OCI-LY7 (cell line): Measurements from ENCODE around the gene LCN9.

Experiments used
- EZH2phosphoT487 ChIP-seq: fragments of 200-600 bp; sonication (generic); IDR thresholded peaks from 2 replicates; pipeline ENCODE4 v1.6.1; 2018; ENCODE audit warnings: low read depth, borderline replicate concordance, mild to moderate bottlenecking, mixed run types, antibody characterized with exemption, low read length, moderate library complexity, mixed read lengths
- TF ChIP-seq, protein P1 (sequence below): fragments of 200-600 bp; sonication (generic); conservative IDR thresholded peaks from 2 replicates; pipeline ENCODE4 v1.5.1; 2014; ENCODE audit warnings: mild to moderate bottlenecking, antibody characterized with exemption, low read length, moderate library complexity, mixed read lengths

DNA sequence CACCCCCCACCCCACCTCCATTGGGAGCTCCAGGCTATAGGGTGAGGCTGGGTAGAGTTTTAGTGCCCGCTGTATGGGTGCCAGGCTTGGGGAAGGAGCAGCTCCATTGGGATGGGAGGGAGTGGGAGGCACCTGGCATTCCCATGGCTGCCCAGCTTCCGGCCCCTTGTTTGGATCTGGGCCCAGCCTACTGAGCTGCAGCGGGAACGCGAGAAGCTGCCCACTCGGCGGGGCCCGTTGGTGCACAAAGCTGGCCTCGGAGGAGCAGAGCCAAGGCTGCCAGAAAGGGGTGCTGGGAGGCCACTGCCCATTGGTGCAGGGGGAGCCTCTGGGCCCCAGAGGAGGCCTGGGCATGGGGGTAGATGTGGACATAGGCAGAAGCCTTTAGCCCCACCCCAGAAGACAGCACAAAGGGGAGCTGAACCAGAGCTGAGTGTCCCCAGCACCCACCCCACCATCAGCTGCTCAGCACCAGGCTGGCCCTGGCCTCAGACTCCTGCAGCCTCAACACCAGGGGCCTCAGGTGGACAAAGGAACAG, 4.4 kb downstream of the LCN9 start:
- TF ChIP-seq, protein P1, sequence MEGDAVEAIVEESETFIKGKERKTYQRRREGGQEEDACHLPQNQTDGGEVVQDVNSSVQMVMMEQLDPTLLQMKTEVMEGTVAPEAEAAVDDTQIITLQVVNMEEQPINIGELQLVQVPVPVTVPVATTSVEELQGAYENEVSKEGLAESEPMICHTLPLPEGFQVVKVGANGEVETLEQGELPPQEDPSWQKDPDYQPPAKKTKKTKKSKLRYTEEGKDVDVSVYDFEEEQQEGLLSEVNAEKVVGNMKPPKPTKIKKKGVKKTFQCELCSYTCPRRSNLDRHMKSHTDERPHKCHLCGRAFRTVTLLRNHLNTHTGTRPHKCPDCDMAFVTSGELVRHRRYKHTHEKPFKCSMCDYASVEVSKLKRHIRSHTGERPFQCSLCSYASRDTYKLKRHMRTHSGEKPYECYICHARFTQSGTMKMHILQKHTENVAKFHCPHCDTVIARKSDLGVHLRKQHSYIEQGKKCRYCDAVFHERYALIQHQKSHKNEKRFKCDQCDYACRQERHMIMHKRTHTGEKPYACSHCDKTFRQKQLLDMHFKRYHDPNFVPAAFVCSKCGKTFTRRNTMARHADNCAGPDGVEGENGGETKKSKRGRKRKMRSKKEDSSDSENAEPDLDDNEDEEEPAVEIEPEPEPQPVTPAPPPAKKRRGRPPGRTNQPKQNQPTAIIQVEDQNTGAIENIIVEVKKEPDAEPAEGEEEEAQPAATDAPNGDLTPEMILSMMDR, result no peak
- TF ChIP-seq EZH2phosphoT487, result no peak
